ENCODE results near the gene LALBA.

Gene LALBA

DNA sequence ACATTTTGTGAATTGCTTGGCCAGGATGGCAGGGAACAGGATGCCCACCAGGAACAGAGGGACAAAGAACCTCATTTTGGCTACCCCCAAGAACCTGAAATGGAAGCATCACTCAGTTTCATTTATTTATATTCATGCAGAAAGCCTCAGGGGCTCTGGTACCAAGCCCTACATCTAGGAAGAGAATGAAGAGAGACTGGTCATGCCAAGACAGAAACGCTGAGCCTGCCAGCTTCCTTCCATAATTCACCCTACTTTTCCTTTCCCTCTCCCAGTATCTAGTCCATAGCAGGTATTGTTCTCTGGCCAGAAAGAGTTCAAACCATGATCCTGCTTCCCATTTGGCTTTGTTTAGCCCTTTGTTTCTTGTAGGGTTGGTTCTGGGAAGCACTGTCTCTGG, at the start of gene LALBA:
Gene LALBA, minus strand, starts transcription at position 101 of the 400 bp plus-strand sequence. Its CDS starts 26 bp downstream, at position 75.
- no peak within 1 kb of the TSS for H3K4me3 ChIP-seq (replicated peaks; ENCODE audit: low read depth, low read length)
- no peak for DNase-seq (ENCODE audit: low read depth)
- TF ChIP-seq, protein P1, sequence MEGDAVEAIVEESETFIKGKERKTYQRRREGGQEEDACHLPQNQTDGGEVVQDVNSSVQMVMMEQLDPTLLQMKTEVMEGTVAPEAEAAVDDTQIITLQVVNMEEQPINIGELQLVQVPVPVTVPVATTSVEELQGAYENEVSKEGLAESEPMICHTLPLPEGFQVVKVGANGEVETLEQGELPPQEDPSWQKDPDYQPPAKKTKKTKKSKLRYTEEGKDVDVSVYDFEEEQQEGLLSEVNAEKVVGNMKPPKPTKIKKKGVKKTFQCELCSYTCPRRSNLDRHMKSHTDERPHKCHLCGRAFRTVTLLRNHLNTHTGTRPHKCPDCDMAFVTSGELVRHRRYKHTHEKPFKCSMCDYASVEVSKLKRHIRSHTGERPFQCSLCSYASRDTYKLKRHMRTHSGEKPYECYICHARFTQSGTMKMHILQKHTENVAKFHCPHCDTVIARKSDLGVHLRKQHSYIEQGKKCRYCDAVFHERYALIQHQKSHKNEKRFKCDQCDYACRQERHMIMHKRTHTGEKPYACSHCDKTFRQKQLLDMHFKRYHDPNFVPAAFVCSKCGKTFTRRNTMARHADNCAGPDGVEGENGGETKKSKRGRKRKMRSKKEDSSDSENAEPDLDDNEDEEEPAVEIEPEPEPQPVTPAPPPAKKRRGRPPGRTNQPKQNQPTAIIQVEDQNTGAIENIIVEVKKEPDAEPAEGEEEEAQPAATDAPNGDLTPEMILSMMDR (IDR thresholded peaks at IDR 0.05; ENCODE audit: low read length, missing control alignments) = no peak

DNA sequence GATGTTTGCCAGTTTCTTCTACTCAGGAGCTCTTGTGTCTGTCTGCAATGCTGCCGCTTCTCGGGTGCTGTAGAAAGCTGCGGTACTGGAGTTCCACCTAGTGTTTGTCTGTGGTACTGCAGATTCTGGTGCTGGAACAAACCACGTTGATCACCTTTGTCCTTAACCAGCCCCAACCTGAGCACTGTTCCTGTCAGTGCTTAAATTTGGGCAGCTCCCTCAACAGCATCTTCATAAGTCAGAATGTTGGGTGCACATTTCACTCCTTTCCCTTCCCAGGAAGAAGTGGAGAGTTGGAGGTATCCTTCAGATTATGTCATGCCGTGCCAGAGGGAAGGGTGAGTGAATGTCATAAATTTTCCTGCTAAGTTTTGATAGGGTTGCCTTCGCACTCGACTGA, 48.7 kb upstream of the LALBA start:
- no peak overlapping the region for H3K4me3 ChIP-seq (replicated peaks; ENCODE audit: low read depth, low read length)
- DNase-seq (ENCODE audit: low read depth) = peak; percentile 83
- TF ChIP-seq, protein P1 (IDR thresholded peaks at IDR 0.05; ENCODE audit: low read length, missing control alignments) = peak; percentile 100

DNA sequence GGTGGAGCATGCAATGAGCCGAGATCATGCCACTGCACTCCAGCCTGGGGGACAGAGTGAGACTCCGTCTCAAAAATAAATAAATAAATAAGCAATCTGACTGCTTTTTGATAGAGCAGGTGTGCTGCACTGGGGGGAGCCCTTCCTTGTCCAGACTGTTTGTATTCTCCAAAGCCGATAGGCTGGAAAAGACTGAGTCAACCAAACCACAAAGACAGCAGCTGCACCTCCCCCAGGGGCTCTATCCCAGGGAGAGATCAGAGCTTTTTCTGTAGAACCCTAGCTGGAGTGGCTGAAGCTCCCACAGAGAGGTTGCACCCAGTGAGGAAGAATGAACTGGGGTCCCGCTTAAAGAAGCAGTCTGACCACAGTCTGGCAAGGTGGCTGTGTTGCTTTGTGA, 45.8 kb upstream of the LALBA start:
- TF ChIP-seq, protein P1 (IDR thresholded peaks at IDR 0.05; ENCODE audit: low read length, missing control alignments) = no peak
- DNase-seq (ENCODE audit: low read depth) = no peak
- no peak overlapping the region for H3K4me3 ChIP-seq (replicated peaks; ENCODE audit: low read depth, low read length)

GRCh38 chr12:48613321-48613720, 43.5 kb upstream of the LALBA start:
- H3K4me3 ChIP-seq (replicated peaks; ENCODE audit: low read depth, low read length) = no peak overlapping the region
- no peak for DNase-seq (ENCODE audit: low read depth)
- TF ChIP-seq, protein P1 (IDR thresholded peaks at IDR 0.05; ENCODE audit: low read length, missing control alignments) = no peak

DNA sequence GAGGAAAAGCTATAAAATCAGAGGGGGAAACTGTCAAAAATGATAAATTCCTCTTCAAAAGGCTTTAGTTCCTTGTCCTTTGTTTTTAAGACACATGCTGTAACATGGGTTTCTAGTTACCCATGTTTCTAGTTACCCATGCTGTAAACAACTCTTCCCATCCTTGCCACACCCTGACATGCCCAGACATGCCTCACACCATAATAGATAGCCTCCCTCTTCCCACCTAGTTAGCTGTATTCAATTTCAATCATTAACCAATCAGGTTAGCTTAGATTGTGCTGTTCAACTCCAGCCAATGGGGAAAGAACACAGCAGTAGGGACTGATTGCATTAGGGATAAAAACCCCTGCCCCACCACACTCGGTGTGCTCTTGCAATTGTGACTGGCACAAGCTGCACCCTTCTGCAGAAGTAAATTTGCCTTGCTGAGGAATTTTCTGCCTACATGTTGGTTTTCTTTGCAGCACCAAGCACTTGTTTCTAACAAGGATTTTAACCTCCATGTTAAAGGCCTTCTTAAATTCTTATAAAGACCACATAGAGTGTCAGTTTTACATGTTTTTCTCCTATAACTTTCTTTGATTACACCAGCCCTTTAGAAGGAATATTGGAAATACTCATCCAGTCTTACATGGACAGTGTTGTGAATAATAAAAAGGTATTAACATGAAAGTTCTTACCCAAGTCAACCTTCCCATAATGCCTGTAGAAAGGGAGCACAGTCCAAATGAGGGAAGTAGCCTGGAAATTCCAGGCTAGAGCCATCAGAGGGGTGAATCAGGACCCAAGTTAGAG, 32.5 kb upstream of the LALBA start:
- no peak overlapping the region for H3K4me3 ChIP-seq (replicated peaks; ENCODE audit: low read depth, low read length)
- TF ChIP-seq, protein P1 (IDR thresholded peaks at IDR 0.05; ENCODE audit: low read length, missing control alignments) = no peak
- no peak for DNase-seq (ENCODE audit: low read depth)

DNA sequence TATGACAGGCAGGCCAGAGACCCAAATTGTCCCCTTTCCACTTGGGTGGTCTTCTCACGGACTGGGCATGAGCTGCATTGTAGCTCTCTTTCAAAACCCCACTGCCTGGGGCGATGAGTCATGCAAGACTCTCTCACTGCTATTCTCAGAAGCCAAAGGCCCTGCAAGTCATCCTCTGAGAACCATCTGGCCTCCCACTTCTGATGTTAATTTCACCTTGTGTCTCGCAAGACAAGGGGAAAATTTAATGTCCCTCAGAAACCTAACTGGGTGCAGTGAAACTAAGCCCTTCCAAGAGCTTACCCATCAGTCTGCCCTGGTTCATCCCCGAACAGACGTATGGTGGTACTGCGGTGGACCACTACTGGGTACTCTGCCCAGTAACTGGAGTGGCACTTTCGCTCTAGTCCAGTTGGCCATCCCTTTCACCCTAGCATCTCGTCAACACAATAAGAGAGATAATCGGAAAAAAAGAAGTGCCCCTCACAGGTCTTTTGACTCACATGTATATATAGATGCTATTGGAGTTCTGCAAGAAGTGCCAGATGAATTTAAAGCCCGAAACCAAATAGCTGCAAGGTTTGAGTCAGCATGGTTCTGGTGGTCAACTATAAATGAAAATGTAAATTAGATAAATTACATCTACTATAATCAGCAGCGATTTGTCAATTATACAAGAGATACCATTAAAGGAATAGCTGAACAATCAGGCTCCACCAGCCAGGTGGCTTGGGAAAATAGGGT, 31.3 kb upstream of the LALBA start:
- DNase-seq (ENCODE audit: low read depth) = peak; percentile 7
- TF ChIP-seq, protein P1 (IDR thresholded peaks at IDR 0.05; ENCODE audit: low read length, missing control alignments) = no peak
- H3K4me3 ChIP-seq (replicated peaks; ENCODE audit: low read depth, low read length) = no peak overlapping the region

Measured in fibroblast of pulmonary artery (primary cell).